GM21381 (cell line): ENCODE measurements around the gene SELENOT.
"Not testable (repeated sequence)": the region's sequence is repeated elsewhere in the genome, so short reads cannot be mapped to it uniquely, and the experiment has no call there.

Source experiments
- ATAC-seq: cut with Tn5 transposase; IDR thresholded peaks from one replicate; pipeline ENCODE4 v1.9.1; 2021; ENCODE audit warnings: mild to moderate bottlenecking, moderate library complexity; ENCODE audit not compliant: unreplicated experiment

Gene SELENOT

GRCh38 chr3:150607267-150608065 is 4.3 kb downstream of the SELENOT start:
- no peak for ATAC-seq

GRCh38 chr3:150609988-150610387 is 6.9 kb downstream of the SELENOT start:
- no peak for ATAC-seq

GRCh38 chr3:150610785-150611184 is 7.7 kb downstream of the SELENOT start:
- no peak for ATAC-seq

GRCh38 chr3:150611666-150612065 is 8.5 kb downstream of the SELENOT start:
- no peak for ATAC-seq

GRCh38 chr3:150612494-150612893 is 9.4 kb downstream of the SELENOT start:
- ATAC-seq = no peak

- ATAC-seq = no peak
Measured at GRCh38 chr3:150613034-150613433, 9.9 kb downstream of the SELENOT start.

GRCh38 chr3:150613709-150614480 is 10.8 kb downstream of the SELENOT start:
- no peak for ATAC-seq

- ATAC-seq = no peak
Measured at GRCh38 chr3:150620002-150620689, 17.0 kb downstream of the SELENOT start.

GRCh38 chr3:150622955-150623354 is 19.8 kb downstream of the SELENOT start:
- not testable (repeated sequence) for ATAC-seq

GRCh38 chr3:150623945-150624344 is 20.8 kb downstream of the SELENOT start:
- ATAC-seq = no peak

- ATAC-seq = no peak
Measured at GRCh38 chr3:150626148-150626930, 23.2 kb downstream of the SELENOT start.

GRCh38 chr3:150627557-150627956 is 24.4 kb downstream of the SELENOT start:
- no peak for ATAC-seq

- no peak for ATAC-seq
Measured at GRCh38 chr3:150631515-150632221, 28.5 kb downstream of the SELENOT start.

- ATAC-seq = no peak
Measured at GRCh38 chr3:150635076-150635475, 32.0 kb downstream of the SELENOT start.

GRCh38 chr3:150635526-150635925 is 32.4 kb downstream of the SELENOT start:
- peak; percentile 71 for ATAC-seq

GRCh38 chr3:150636258-150636657 is 33.1 kb downstream of the SELENOT start:
- no peak for ATAC-seq

- no peak for ATAC-seq
Measured at GRCh38 chr3:150639262-150639661, 36.1 kb downstream of the SELENOT start.

GRCh38 chr3:150640256-150640655 is 37.1 kb downstream of the SELENOT start:
- no peak for ATAC-seq

- peak; percentile 78 for ATAC-seq
Measured at GRCh38 chr3:150653110-150653561, 50.0 kb downstream of the SELENOT start.

- ATAC-seq = no peak
Measured at GRCh38 chr3:150656316-150656715, 53.2 kb downstream of the SELENOT start.
